SHP77 treated with DMSO at 0.1 percent for 48 hours (cell line): ENCODE measurements around the gene ALG13.
"Not testable (repeated sequence)": the region's sequence is repeated elsewhere in the genome, so short reads cannot be mapped to it uniquely, and the experiment has no call there.

Source experiments
- DNase-seq: peaks from one replicate; lab custom pipeline; 2025; lab: John Stamatoyannopoulos, UW

ALG13 gene

GRCh38 chrX:111759686-111760085 is 78.7 kb downstream of the ALG13 start:
- no peak for DNase-seq

- DNase-seq = no peak
Observed at GRCh38 chrX:111761578-111762135, 80.7 kb downstream of the ALG13 start.

GRCh38 chrX:111778591-111778990 is 97.6 kb downstream of the ALG13 start:
- DNase-seq = no peak

GRCh38 chrX:111779582-111779981 is 98.6 kb downstream of the ALG13 start:
- no peak for DNase-seq

DNA sequence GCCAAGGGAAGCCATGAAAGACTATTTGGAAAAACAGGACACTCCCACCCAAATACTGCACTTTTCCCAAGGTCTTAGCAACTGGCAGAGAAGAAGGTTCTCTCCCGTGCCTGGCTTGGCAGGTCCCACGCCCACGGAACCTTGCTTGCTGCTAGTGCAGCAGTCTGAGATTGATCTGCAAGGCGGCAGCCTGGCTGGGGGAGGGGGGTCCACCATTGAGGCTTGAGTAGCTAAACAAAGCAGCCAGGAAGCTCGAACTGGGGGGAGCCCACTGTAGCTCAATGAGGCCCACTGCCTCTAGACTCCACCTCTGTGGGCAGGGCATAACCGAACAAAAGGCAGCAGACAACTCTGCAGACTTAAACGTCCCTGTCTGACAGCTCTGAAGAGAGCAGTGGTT is 103.7 kb downstream of the ALG13 start:
- DNase-seq = no peak

- not testable (repeated sequence) for DNase-seq
Observed at GRCh38 chrX:111790054-111790453, 109.1 kb downstream of the ALG13 start.
